Erythroblast (primary cell): ENCODE data around the gene MYO10.

Experiments used
- GATA1 ChIP-seq: IDR thresholded peaks from 2 replicates; pipeline ENCODE4 v1.6.1; 2011; ENCODE audit warnings: low read depth, mild to moderate bottlenecking, control low read depth, low read length, moderate library complexity
- POLR2A ChIP-seq: IDR thresholded peaks from 2 replicates; pipeline ENCODE4 v1.6.1; 2011; ENCODE audit warnings: mild to moderate bottlenecking, low read length

DNA sequence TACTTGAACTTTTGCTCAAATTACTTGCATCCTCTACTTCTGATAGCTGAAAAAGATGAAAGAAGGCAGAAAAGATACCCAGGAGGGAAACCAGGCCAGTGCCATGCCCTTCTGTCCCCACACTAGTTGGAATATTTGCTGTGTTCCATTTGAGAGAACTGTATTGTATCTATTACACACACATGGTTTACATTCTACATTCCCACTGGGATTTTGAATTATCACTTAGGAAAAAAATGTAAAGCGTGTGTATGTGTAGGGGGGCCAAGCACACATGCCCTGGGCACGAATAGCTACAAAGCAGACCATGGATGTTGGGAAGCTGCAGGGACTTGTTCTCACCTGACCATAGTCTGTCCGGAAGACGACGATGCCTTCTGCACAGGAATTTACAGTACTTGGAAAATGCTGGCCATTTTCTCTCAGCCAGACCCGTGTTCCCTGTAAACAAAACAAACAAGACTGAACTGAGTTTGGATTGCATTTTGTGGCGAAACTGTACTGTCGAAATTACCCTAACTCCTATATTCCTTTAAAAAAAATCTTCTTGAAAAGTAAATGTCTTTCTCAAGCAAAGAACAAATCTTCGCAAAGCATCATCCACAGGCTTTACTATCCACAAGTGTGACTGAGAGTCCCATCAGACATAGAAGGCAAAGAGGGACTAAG, 58.7 kb downstream of the MYO10 start:
- TF ChIP-seq POLR2A, result no peak
- TF ChIP-seq GATA1, result no peak
